Amniotic epithelial cell (primary cell): ENCODE results near the gene MEG3.

Experiments used
- DNase-seq: peaks from one replicate; pipeline ENCODE4 v3.0.0-alpha.2; 2010; ENCODE audit warnings: low read depth

Gene MEG3

GRCh38 chr14:100846309-100846859 is 20.5 kb downstream of the MEG3 start:
- DNase-seq: peak; percentile 71

GRCh38 chr14:100849115-100849781 is 23.3 kb downstream of the MEG3 start:
- DNase-seq: peak; percentile 67

- no peak for DNase-seq
These were observed 25.1 kb downstream of the MEG3 start for GRCh38 chr14:100850841-100851585.

GRCh38 chr14:100851586-100851916 is 25.6 kb downstream of the MEG3 start:
- no peak for DNase-seq

- DNase-seq: no peak
These were observed 26.2 kb downstream of the MEG3 start for GRCh38 chr14:100851946-100852620.

GRCh38 chr14:100854435-100854834 is 28.5 kb downstream of the MEG3 start:
- no peak for DNase-seq

GRCh38 chr14:100855256-100855930 is 29.5 kb downstream of the MEG3 start:
- DNase-seq: no peak

- DNase-seq: no peak
These were observed 30.4 kb downstream of the MEG3 start for GRCh38 chr14:100856056-100856950.

GRCh38 chr14:100857233-100857922 is 31.5 kb downstream of the MEG3 start:
- DNase-seq: no peak

GRCh38 chr14:100857923-100858837 is 32.3 kb downstream of the MEG3 start:
- DNase-seq: no peak

- DNase-seq: no peak
These were observed 32.9 kb downstream of the MEG3 start for GRCh38 chr14:100858838-100859220.

GRCh38 chr14:100859781-100860180 is 33.9 kb downstream of the MEG3 start:
- no peak for DNase-seq

GRCh38 chr14:100860556-100861187 is 34.8 kb downstream of the MEG3 start:
- DNase-seq: no peak

GRCh38 chr14:100861188-100861936 is 35.4 kb downstream of the MEG3 start:
- no peak for DNase-seq

GRCh38 chr14:100861937-100862247 is 36.0 kb downstream of the MEG3 start:
- no peak for DNase-seq

- peak; percentile 28 for DNase-seq
These were observed 36.4 kb downstream of the MEG3 start for GRCh38 chr14:100862277-100862676.

GRCh38 chr14:100862793-100863192 is 36.9 kb downstream of the MEG3 start:
- DNase-seq: no peak

- DNase-seq: no peak
These were observed 38.3 kb downstream of the MEG3 start for GRCh38 chr14:100864206-100864605.
